Ishikawa (cell line): ENCODE measurements around the gene SLCO3A1.

Source experiments
- EP300 ChIP-seq: IDR thresholded peaks from 2 replicates; pipeline ENCODE4 v1.6.1; 2012; ENCODE audit warnings: borderline replicate concordance
- FOXM1 ChIP-seq: IDR thresholded peaks from 2 replicates; pipeline ENCODE4 v1.6.1; 2012; ENCODE audit warnings: low read depth, borderline replicate concordance
- NFIC ChIP-seq: IDR thresholded peaks from 2 replicates; pipeline ENCODE4 v1.6.1; 2012
- RAD21 ChIP-seq: IDR thresholded peaks from 2 replicates; pipeline ENCODE4 v1.6.1; 2012; ENCODE audit warnings: low read depth
- TCF12 ChIP-seq: IDR thresholded peaks from 2 replicates; pipeline ENCODE4 v1.6.1; 2012; ENCODE audit warnings: low read depth
- YY1 ChIP-seq: IDR thresholded peaks from 2 replicates; pipeline ENCODE4 v1.6.1; 2012; ENCODE audit warnings: low read depth
- TF ChIP-seq, protein P1 (sequence below): IDR thresholded peaks from 2 replicates; pipeline ENCODE4 v1.6.1; 2012
- TF ChIP-seq, protein P2 (sequence below): IDR thresholded peaks from 2 replicates; pipeline ENCODE4 v1.6.1; 2012; ENCODE audit warnings: low read depth, mild to moderate bottlenecking

DNA sequence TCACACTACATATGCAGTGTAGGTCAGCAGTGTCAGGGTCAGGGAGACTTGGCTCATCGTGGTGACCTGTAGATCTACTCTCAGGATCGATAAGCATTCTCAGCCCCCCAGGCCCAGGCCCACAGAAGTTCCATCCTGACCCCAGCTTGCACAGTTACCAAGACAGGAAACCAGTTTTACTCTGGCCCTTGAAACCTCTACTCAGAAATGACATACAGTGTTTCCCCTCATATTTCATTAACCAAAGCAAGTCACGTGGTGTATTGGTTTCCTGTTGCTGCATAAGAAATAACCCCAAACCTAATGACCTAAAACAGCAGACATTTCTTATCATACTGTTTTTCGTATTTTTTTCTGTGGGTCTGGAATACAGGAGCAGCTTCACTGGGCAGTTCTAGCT lies 242.2 kb downstream of the SLCO3A1 start:
- TF ChIP-seq, protein P1, sequence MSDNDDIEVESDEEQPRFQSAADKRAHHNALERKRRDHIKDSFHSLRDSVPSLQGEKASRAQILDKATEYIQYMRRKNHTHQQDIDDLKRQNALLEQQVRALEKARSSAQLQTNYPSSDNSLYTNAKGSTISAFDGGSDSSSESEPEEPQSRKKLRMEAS: no peak
- TF ChIP-seq EP300 (no peak), RAD21 (no peak), YY1 (no peak), TCF12 (no peak), FOXM1 (no peak), NFIC (no peak)
- TF ChIP-seq, protein P2, sequence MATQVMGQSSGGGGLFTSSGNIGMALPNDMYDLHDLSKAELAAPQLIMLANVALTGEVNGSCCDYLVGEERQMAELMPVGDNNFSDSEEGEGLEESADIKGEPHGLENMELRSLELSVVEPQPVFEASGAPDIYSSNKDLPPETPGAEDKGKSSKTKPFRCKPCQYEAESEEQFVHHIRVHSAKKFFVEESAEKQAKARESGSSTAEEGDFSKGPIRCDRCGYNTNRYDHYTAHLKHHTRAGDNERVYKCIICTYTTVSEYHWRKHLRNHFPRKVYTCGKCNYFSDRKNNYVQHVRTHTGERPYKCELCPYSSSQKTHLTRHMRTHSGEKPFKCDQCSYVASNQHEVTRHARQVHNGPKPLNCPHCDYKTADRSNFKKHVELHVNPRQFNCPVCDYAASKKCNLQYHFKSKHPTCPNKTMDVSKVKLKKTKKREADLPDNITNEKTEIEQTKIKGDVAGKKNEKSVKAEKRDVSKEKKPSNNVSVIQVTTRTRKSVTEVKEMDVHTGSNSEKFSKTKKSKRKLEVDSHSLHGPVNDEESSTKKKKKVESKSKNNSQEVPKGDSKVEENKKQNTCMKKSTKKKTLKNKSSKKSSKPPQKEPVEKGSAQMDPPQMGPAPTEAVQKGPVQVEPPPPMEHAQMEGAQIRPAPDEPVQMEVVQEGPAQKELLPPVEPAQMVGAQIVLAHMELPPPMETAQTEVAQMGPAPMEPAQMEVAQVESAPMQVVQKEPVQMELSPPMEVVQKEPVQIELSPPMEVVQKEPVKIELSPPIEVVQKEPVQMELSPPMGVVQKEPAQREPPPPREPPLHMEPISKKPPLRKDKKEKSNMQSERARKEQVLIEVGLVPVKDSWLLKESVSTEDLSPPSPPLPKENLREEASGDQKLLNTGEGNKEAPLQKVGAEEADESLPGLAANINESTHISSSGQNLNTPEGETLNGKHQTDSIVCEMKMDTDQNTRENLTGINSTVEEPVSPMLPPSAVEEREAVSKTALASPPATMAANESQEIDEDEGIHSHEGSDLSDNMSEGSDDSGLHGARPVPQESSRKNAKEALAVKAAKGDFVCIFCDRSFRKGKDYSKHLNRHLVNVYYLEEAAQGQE: no peak
